Peyer's patch (tissue), 4 donors: ENCODE results near the gene LRRC40.

ENCODE experiments used
- CTCF ChIP-seq, 6 experiments: fragments of 450-650 bp in 4 of 6; fragments of 200-600 bp in 2 of 6; sonication (generic) in 1 of 6; IDR thresholded peaks; one replicate each; pipeline ENCODE4 v1.5.1; 2017 to 2019; ENCODE audit warnings: antibody characterized with exemption in 6 of 6, mild to moderate bottlenecking in 3 of 6, moderate library complexity in 1 of 6
- POLR2A ChIP-seq, 2 donors: fragments of 450-650 bp; IDR thresholded peaks; one replicate each; pipeline ENCODE4 v1.5.1; 2017; ENCODE audit warnings: antibody characterized with exemption in 2 of 2, mild to moderate bottlenecking in 2 of 2, moderate library complexity in 2 of 2

GRCh38 chr1:70168283-70168682, 37.1 kb downstream of the LRRC40 start:
- no peak for TF ChIP-seq CTCF (IDR thresholded peaks at IDR 0.05)
- TF ChIP-seq POLR2A (IDR thresholded peaks at IDR 0.05), result no peak
